Activated naive CD4-positive, alpha-beta T cell treated with anti-CD3 and anti-CD28 coated beads, Interleukin-2, amount 10 ng/mL, durations not matched to agents 7 days and 5 days (primary cell): ENCODE results near the gene PARP8.
"Not testable (repeated sequence)": the region's sequence is repeated elsewhere in the genome, so short reads cannot be mapped to it uniquely, and the experiment has no call there.

Source experiments
- CTCF ChIA-PET: fragments of 350-600 bp; sonication (Branson Sonifier 250); formaldehyde crosslinking; loops from one replicate; lab custom pipeline; 2021; ENCODE audit warnings: antibody characterized with exemption; lab: Charles Lee
- DNase-seq: peaks from one replicate; pipeline ENCODE4 v3.0.0-alpha.2; 2020
- H3K27ac Mint-ChIP-seq: one replicate; pipeline ENCODE4 v1.8.0; 2021; ENCODE audit warnings: mild to moderate bottlenecking, moderate library complexity, mixed read lengths
- H3K27me3 Mint-ChIP-seq: one replicate; pipeline ENCODE4 v1.8.0; 2021; ENCODE audit warnings: mild to moderate bottlenecking, mixed read lengths
- H3K36me3 Mint-ChIP-seq: one replicate; pipeline ENCODE4 v1.8.0; 2021; ENCODE audit warnings: mixed read lengths
- H3K4me1 Mint-ChIP-seq: one replicate; pipeline ENCODE4 v1.8.0; 2021; ENCODE audit warnings: mixed read lengths
- H3K4me3 Mint-ChIP-seq: one replicate; pipeline ENCODE4 v1.8.0; 2021; ENCODE audit warnings: mild to moderate bottlenecking, moderate library complexity, mixed read lengths
- H3K9me3 Mint-ChIP-seq: one replicate; pipeline ENCODE4 v1.8.0; 2021; ENCODE audit warnings: mixed read lengths

The PARP8 gene

DNA sequence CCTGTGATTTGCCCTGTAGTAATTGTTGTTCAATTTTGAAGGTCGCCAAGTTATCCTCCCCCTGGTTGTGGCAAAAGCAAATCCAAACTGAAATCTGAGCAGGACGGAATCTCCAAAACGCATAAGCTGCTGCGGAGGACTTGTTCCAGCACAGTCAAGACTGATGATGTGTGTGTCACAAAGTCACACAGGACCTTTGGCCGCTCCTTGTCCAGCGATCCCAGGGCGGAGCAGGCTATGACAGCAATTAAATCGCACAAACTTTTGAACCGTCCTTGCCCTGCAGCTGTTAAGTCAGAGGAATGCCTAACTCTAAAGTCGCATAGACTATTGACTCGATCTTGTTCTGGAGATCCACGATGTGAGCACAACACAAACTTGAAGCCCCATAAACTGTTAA is 128.4 kb downstream of the PARP8 start:
- no peak for DNase-seq
- Mint-ChIP-seq H3K4me1 (no peaks in the 10 kb centered on the region), H3K27me3 (no peaks in the 10 kb centered on the region), H3K4me3 (no peak overlapping the region), H3K36me3 (peaks cover 49% of the 10 kb centered on the region), H3K27ac (peak overlapping the region; percentile 21), H3K9me3 (no peaks in the 10 kb centered on the region)
- CTCF ChIA-PET, result no interaction called here

- Mint-ChIP-seq H3K9me3 (peaks cover 5% of the 10 kb centered on the region), H3K27ac (no peak overlapping the region), H3K4me1 (no peaks in the 10 kb centered on the region), H3K27me3 (no peaks in the 10 kb centered on the region), H3K36me3 (peaks cover 51% of the 10 kb centered on the region), H3K4me3 (no peak overlapping the region)
- CTCF ChIA-PET, result no interaction called here
- DNase-seq, result no peak
Observed at GRCh38 chr5:50798002-50798401, 131.6 kb downstream of the PARP8 start.

- Mint-ChIP-seq H3K36me3 (peaks cover 61% of the 10 kb centered on the region), H3K27ac (no peak overlapping the region), H3K4me1 (no peaks in the 10 kb centered on the region), H3K27me3 (no peaks in the 10 kb centered on the region), H3K4me3 (no peak overlapping the region), H3K9me3 (peaks cover 13% of the 10 kb centered on the region)
- DNase-seq, result no peak
- CTCF ChIA-PET, result interaction anchor here (0.5 kb wide), 1 partner anchor 12 kb away, joined by 3 read pairs; no protein-coding TSS in a partner anchor
Observed at GRCh38 chr5:50799596-50799995, 133.2 kb downstream of the PARP8 start.

- H3K9me3 Mint-ChIP-seq, result peaks cover 13% of the 10 kb centered on the region
- H3K4me3 Mint-ChIP-seq, result no peak overlapping the region
- H3K27ac Mint-ChIP-seq, result no peak overlapping the region
- DNase-seq, result no peak
- CTCF ChIA-PET, result no interaction called here
- no peaks in the 10 kb centered on the region for H3K27me3 Mint-ChIP-seq
- no peaks in the 10 kb centered on the region for H3K4me1 Mint-ChIP-seq
- H3K36me3 Mint-ChIP-seq, result peaks cover 55% of the 10 kb centered on the region
Observed at GRCh38 chr5:50800410-50800809, 134.0 kb downstream of the PARP8 start.

DNA sequence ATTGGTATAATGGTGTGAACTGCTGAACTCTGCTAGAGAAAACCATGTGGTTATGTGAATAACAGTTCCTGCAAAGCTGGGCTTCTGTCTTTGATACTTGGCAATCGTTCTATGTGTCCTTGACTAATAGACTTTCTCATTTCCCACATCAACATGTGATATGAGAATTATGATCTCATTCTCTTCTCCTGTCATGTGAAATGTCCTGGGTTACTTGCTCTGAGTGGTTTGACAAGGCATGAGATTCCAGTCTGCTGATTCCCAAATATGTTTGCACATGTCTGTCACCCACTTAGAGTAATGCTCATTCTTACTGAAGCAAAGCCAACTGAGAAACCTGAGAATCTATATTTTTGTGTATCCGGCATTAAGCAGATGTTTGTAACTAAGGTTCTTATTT is 141.2 kb downstream of the PARP8 start:
- CTCF ChIA-PET, result no interaction called here
- H3K27ac Mint-ChIP-seq, result no peak overlapping the region
- H3K4me3 Mint-ChIP-seq, result no peak overlapping the region
- no peak for DNase-seq
- H3K9me3 Mint-ChIP-seq, result peaks cover 24% of the 10 kb centered on the region
- no peaks in the 10 kb centered on the region for H3K4me1 Mint-ChIP-seq
- H3K36me3 Mint-ChIP-seq, result peaks cover 63% of the 10 kb centered on the region
- H3K27me3 Mint-ChIP-seq, result no peaks in the 10 kb centered on the region

- no peak overlapping the region for H3K4me3 Mint-ChIP-seq
- DNase-seq, result no peak
- H3K9me3 Mint-ChIP-seq, result peaks cover 16% of the 10 kb centered on the region
- CTCF ChIA-PET, result no interaction called here
- no peaks in the 10 kb centered on the region for H3K27me3 Mint-ChIP-seq
- H3K36me3 Mint-ChIP-seq, result peaks cover 58% of the 10 kb centered on the region
- no peaks in the 10 kb centered on the region for H3K4me1 Mint-ChIP-seq
- no peak overlapping the region for H3K27ac Mint-ChIP-seq
Observed at GRCh38 chr5:50808406-50808805, 142.0 kb downstream of the PARP8 start.

DNA sequence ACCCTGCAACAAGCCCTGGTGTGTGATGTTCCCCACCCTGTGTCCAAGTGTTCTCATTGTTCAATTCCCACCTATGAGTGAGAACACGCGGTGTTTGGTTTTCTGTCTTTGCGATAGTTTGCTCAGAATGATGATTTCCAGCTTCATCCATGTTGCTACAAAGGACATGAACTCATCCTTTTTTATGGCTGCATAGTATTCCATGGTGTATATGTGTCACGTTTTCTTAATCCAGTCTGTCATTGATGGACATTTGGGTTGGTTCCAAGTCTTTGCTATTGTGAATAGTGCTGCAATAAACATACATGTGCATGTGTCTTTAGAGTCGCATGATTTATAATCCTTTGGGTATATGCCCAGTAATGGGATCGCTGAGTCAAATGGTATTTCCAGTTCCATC is 145.3 kb downstream of the PARP8 start:
- H3K4me1 Mint-ChIP-seq, CTCF ChIA-PET, DNase-seq, H3K27ac Mint-ChIP-seq, H3K27me3 Mint-ChIP-seq, H3K4me3 Mint-ChIP-seq: not testable (repeated sequence)
- Mint-ChIP-seq H3K9me3 (peaks cover 12% of the 10 kb centered on the region), H3K36me3 (peaks cover 57% of the 10 kb centered on the region)

GRCh38 chr5:50813691-50814090 is 147.3 kb downstream of the PARP8 start:
- DNase-seq, result no peak
- no peaks in the 10 kb centered on the region for H3K27me3 Mint-ChIP-seq
- peaks cover 12% of the 10 kb centered on the region for H3K9me3 Mint-ChIP-seq
- no peak overlapping the region for H3K27ac Mint-ChIP-seq
- no peaks in the 10 kb centered on the region for H3K4me1 Mint-ChIP-seq
- no peak overlapping the region for H3K4me3 Mint-ChIP-seq
- H3K36me3 Mint-ChIP-seq, result peaks cover 45% of the 10 kb centered on the region
- CTCF ChIA-PET, result no interaction called here

DNA sequence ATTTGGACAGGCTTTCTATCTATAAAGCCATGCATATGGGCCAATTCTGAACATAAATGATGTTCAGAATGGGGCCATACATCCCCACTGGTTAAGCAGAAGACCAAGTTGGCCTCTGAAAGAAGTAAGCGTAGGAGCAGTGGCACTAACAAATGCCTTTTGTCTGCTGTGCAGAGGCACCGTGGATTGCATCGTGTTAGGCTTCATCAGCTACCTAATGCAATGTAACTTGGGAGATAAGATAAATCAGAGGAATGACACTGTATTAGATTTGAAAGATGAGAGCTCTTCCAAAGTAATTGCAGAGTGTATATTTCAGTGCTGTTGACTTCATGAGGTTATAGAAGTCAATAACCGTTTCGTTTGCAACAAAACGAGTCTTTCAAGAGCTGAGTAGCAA is 148.1 kb downstream of the PARP8 start:
- Mint-ChIP-seq H3K36me3 (peaks cover 46% of the 10 kb centered on the region), H3K4me1 (no peaks in the 10 kb centered on the region), H3K27ac (no peak overlapping the region), H3K9me3 (peaks cover 12% of the 10 kb centered on the region), H3K27me3 (no peaks in the 10 kb centered on the region), H3K4me3 (no peak overlapping the region)
- DNase-seq, result no peak
- CTCF ChIA-PET, result no interaction called here

DNA sequence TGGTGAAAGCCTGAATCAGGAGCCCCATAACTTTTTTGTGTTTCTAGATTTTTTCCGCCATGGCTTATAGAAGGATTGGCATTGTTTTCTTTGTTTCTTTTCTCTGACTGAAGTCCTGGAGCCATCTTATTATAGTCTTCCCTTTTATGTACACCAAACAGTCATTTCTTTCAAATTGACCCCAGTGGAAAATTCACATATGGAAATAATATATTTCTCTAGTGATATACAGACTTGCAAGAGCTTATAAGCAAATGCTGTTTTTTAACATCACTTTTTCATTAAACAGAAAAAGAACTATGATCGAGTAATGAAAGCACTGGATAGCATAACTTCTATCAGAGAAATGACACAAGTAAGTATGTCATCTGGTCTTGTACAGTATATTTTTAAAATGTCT is 155.6 kb downstream of the PARP8 start:
- no peaks in the 10 kb centered on the region for H3K9me3 Mint-ChIP-seq
- H3K4me3 Mint-ChIP-seq, result no peak overlapping the region
- CTCF ChIA-PET, result no interaction called here
- H3K27ac Mint-ChIP-seq, result no peak overlapping the region
- no peaks in the 10 kb centered on the region for H3K27me3 Mint-ChIP-seq
- H3K36me3 Mint-ChIP-seq, result peaks cover 45% of the 10 kb centered on the region
- no peaks in the 10 kb centered on the region for H3K4me1 Mint-ChIP-seq
- DNase-seq, result no peak

- Mint-ChIP-seq H3K4me1 (no peaks in the 10 kb centered on the region), H3K9me3 (no peaks in the 10 kb centered on the region), H3K27ac (no peak overlapping the region), H3K27me3 (no peaks in the 10 kb centered on the region), H3K4me3 (no peak overlapping the region), H3K36me3 (peaks cover 47% of the 10 kb centered on the region)
- no peak for DNase-seq
- CTCF ChIA-PET, result interaction anchor here (0.6 kb wide), 1 partner anchor 396 kb away, joined by 3 read pairs; no protein-coding TSS in a partner anchor
Observed at GRCh38 chr5:50822761-50823160, 156.3 kb downstream of the PARP8 start.

DNA sequence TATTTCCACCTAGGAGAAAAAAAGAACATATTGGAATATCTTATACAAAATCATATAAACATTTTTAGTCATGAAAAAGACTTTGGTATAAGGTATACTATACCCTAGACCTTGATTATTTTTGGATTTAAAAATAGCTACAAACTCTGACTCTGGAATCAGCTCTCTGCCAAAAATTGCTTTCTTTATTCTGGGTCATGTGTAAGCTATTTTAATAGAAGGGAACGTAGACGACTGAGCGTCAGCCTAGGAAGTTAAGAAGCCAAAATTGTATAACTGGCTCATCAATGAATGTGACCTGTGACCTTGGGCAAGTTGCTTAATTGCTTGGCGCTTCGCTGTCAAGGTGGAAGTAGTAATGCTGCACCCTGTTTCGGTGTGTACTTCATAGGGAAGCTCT is 157.1 kb downstream of the PARP8 start:
- H3K36me3 Mint-ChIP-seq, result peaks cover 53% of the 10 kb centered on the region

GRCh38 chr5:50824109-50824508 is 157.7 kb downstream of the PARP8 start:
- Mint-ChIP-seq H3K4me1 (no peaks in the 10 kb centered on the region), H3K27ac (peak overlapping the region; percentile 11), H3K4me3 (no peak overlapping the region), H3K27me3 (no peaks in the 10 kb centered on the region), H3K9me3 (no peaks in the 10 kb centered on the region), H3K36me3 (peaks cover 55% of the 10 kb centered on the region)
- CTCF ChIA-PET, result no interaction called here
- DNase-seq, result no peak

More for the DNA sequence above, 157.1 kb downstream of the PARP8 start:
- Mint-ChIP-seq H3K9me3 (no peaks in the 10 kb centered on the region), H3K27me3 (no peaks in the 10 kb centered on the region), H3K4me3 (no peak overlapping the region), H3K4me1 (no peaks in the 10 kb centered on the region), H3K27ac (no peak overlapping the region)
- no peak for DNase-seq
- CTCF ChIA-PET, result interaction anchor here (0.7 kb wide), 1 partner anchor 180 kb away, joined by 3 read pairs; no protein-coding TSS in a partner anchor

DNA sequence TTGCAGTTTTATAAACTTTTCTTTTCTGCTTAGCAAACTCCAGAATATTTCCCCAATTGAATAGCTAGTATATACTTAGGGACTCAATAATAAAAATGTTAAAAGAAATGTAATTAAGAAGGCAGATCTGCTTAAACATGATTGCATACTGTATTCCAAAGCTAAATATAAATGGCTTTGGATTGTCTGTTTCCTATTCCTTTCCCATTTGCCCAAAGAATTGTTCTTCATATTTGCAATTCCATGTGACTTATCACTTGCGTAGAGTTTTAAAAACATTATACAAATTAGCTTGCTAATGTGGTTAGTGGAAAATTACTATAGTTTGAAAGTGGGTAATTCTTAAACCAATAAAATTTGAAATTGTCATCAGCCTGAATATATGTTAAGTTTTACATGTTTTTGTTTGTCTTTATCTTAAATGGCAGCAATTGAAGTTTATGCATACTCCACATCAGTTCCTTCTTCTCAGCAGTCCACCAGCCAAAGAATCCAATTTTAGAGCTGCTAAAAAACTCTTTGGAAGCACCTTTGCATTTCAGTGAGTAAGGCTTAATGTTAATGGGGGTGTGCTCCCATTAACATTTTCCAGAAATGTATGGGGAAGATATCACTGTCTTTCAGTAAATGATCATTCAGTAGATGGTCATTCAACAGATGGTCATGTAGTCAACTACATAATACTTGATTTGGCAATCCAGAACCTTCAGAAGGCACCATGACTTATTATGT is 161.2 kb downstream of the PARP8 start:
- Mint-ChIP-seq H3K9me3 (no peaks in the 10 kb centered on the region), H3K36me3 (peaks cover 51% of the 10 kb centered on the region), H3K27me3 (no peaks in the 10 kb centered on the region), H3K4me1 (no peaks in the 10 kb centered on the region), H3K4me3 (no peak overlapping the region), H3K27ac (no peak overlapping the region)
- CTCF ChIA-PET, result interaction anchor here (1.3 kb wide), 1 partner anchor 25 kb away, joined by 3 read pairs; no protein-coding TSS in a partner anchor
- no peak for DNase-seq

DNA sequence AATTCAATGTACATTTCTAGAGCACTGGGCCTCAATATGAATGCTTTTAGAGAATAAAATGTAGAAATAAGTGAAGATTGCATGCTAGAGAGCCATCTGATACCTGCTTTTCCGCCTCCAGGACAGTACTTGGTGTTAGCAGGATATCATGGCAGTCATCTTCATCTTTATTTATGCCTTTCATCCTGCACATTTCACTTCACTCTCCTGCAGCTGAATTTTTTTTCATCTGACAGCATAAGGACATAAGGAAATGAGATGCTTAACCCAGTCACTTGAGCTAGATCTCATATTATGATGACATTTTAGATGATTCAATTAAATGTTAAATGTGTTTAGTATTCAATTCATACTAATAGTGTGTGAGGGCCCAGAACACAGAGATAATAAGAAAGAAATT is 162.6 kb downstream of the PARP8 start:
- CTCF ChIA-PET, result no interaction called here
- Mint-ChIP-seq H3K27me3 (no peaks in the 10 kb centered on the region), H3K9me3 (no peaks in the 10 kb centered on the region), H3K36me3 (peaks cover 43% of the 10 kb centered on the region), H3K27ac (no peak overlapping the region), H3K4me3 (no peak overlapping the region), H3K4me1 (no peaks in the 10 kb centered on the region)
- no peak for DNase-seq
